ENCODE results near the gene NPAS3.

Gene NPAS3

GRCh38 chr14:33844118-33844517 is 905.4 kb downstream of the NPAS3 start:
- TF ChIP-seq, protein P1, sequence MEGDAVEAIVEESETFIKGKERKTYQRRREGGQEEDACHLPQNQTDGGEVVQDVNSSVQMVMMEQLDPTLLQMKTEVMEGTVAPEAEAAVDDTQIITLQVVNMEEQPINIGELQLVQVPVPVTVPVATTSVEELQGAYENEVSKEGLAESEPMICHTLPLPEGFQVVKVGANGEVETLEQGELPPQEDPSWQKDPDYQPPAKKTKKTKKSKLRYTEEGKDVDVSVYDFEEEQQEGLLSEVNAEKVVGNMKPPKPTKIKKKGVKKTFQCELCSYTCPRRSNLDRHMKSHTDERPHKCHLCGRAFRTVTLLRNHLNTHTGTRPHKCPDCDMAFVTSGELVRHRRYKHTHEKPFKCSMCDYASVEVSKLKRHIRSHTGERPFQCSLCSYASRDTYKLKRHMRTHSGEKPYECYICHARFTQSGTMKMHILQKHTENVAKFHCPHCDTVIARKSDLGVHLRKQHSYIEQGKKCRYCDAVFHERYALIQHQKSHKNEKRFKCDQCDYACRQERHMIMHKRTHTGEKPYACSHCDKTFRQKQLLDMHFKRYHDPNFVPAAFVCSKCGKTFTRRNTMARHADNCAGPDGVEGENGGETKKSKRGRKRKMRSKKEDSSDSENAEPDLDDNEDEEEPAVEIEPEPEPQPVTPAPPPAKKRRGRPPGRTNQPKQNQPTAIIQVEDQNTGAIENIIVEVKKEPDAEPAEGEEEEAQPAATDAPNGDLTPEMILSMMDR (IDR thresholded peaks at IDR 0.05; ENCODE audit: control insufficient read depth, insufficient read depth, low read depth, low read length, missing control alignments) = no peak
- no peak for DNase-seq (ENCODE audit: low read depth)
- H3K4me3 ChIP-seq (ENCODE audit: control insufficient read depth, low read depth, low read length) = no peak overlapping the region

GRCh38 chr14:33846100-33846824 is 907.6 kb downstream of the NPAS3 start:
- H3K4me3 ChIP-seq (ENCODE audit: control insufficient read depth, low read depth, low read length) = no peak overlapping the region
- no peak for DNase-seq (ENCODE audit: low read depth)
- TF ChIP-seq, protein P1 (IDR thresholded peaks at IDR 0.05; ENCODE audit: control insufficient read depth, insufficient read depth, low read depth, low read length, missing control alignments) = no peak

GRCh38 chr14:33847066-33847465 is 908.4 kb downstream of the NPAS3 start:
- no peak overlapping the region for H3K4me3 ChIP-seq (ENCODE audit: control insufficient read depth, low read depth, low read length)
- DNase-seq (ENCODE audit: low read depth) = no peak
- TF ChIP-seq, protein P1 (IDR thresholded peaks at IDR 0.05; ENCODE audit: control insufficient read depth, insufficient read depth, low read depth, low read length, missing control alignments) = no peak

DNA sequence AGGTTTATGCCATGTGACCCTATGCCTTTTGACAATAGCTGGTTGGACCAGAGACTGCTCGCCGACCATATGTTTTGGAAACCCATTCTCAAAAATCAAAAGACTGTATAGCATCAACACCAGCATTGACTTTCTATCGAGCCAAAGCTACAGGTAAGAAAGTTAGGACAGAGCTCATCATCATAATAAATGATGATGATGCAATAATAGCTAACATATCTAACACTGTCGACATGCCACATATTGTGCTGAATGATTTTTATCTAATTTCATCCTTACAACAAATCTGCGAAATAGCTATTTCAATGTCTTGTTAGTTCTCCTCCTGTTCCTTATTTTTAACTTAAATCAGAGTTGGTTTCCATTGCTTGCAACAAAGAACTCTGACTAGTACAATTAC is 909.3 kb downstream of the NPAS3 start:
- TF ChIP-seq, protein P1 (IDR thresholded peaks at IDR 0.05; ENCODE audit: control insufficient read depth, insufficient read depth, low read depth, low read length, missing control alignments) = no peak
- H3K4me3 ChIP-seq (ENCODE audit: control insufficient read depth, low read depth, low read length) = no peak overlapping the region
- DNase-seq (ENCODE audit: low read depth) = no peak

GRCh38 chr14:33848706-33849454 is 910.2 kb downstream of the NPAS3 start:
- TF ChIP-seq, protein P1 (IDR thresholded peaks at IDR 0.05; ENCODE audit: control insufficient read depth, insufficient read depth, low read depth, low read length, missing control alignments) = peak; percentile 63
- DNase-seq (ENCODE audit: low read depth) = no peak
- no peak overlapping the region for H3K4me3 ChIP-seq (ENCODE audit: control insufficient read depth, low read depth, low read length)

- DNase-seq (ENCODE audit: low read depth) = no peak
- H3K4me3 ChIP-seq (ENCODE audit: control insufficient read depth, low read depth, low read length) = no peak overlapping the region
- TF ChIP-seq, protein P1 (IDR thresholded peaks at IDR 0.05; ENCODE audit: control insufficient read depth, insufficient read depth, low read depth, low read length, missing control alignments) = no peak
Observed at GRCh38 chr14:33849455-33849801, 910.7 kb downstream of the NPAS3 start.

Data from AG09309 (cell line).